HepG2 (cell line): ENCODE results near the gene MYO15A. TPM values are rescaled to one million over a fixed set of nuclear protein-coding genes. Genes with fewer than 3 reads are reported as not detected.

Experiments
- ATAC-seq: fragments of 200-7000 bp; cut with Tn5 transposase; 3 replicates; pipeline ENCODE4 v1.9.1; 2020; ENCODE audit warnings: mild to moderate bottlenecking, moderate library complexity
- BruUV-seq: library from RNA; stranded (reverse); fragments of 400-500 nt; replicated peaks from 2 replicates; lab custom pipeline; 2021; lab: Mats Ljungman, UMichigan
- CTCF ChIA-PET: fragments of 300-600 bp; formaldehyde crosslinking; extraction: SDS; loops from one replicate; lab custom pipeline; 2021; ENCODE audit warnings: low total read pairs, inconsistent platforms, low intra/inter-chr PET ratio; lab: Yijun Ruan, JAX
- POLR2A ChIA-PET: fragments of 350-600 bp; sonication (Branson Sonifier 250); formaldehyde crosslinking; loops from one replicate; lab custom pipeline; 2020; ENCODE audit warnings: antibody characterized with exemption, inconsistent platforms; lab: Yijun Ruan, JAX
- DNase-seq: peaks from one replicate; pipeline ENCODE4 v3.0.0-alpha.2; 2015; ENCODE audit warnings: low spot score
- FAIRE-seq: peaks from 3 replicates; lab custom pipeline; 2011; peaks lifted over from hg19 to GRCh38; lab: Jason Lieb, UNC
- H2AFZ ChIP-seq: one replicate; pipeline ENCODE4 v1.6.1; 2011; ENCODE audit warnings: low read length, inconsistent platforms
- H3K27ac ChIP-seq: fragments of 300-600 bp; 3 replicates; pipeline ENCODE4 v1.8.0; 2011; ENCODE audit warnings: mixed run types, mild to moderate bottlenecking, mixed read lengths, low read length, inconsistent platforms; ENCODE audit not compliant: insufficient read depth; ENCODE audit errors: extremely low read length
- H3K27me3 ChIP-seq, 2 experiments: fragments of 200-600 bp in 1 of 2; 2 replicates in 1 of 2; 3 replicates in 1 of 2; pipeline versions ENCODE4 v1.6.0 to v1.8.0; 2011; ENCODE audit warnings: low read length in 2 of 2, mild to moderate bottlenecking in 2 of 2, moderate library complexity in 2 of 2, inconsistent platforms in 1 of 2; ENCODE audit not compliant: insufficient read depth in 2 of 2, control insufficient read depth in 1 of 2
- H3K36me3 ChIP-seq, 2 experiments: fragments of 200-600 bp in 1 of 2; replicated peaks in 1 of 2; 2 replicates in 1 of 2; 3 replicates in 1 of 2; pipeline versions ENCODE4 v1.5.1 to v1.8.0; 2011; ENCODE audit warnings: low read length in 2 of 2, inconsistent platforms in 1 of 2; ENCODE audit not compliant: insufficient read depth in 2 of 2, control insufficient read depth in 1 of 2
- H3K4me1 ChIP-seq: 2 replicates; pipeline ENCODE4 v1.5.1; 2012; ENCODE audit warnings: low read length, inconsistent platforms; ENCODE audit not compliant: insufficient read depth
- H3K4me2 ChIP-seq: 2 replicates; pipeline ENCODE4 v1.6.0; 2011; ENCODE audit warnings: low read depth, low read length, inconsistent platforms
- H3K4me3 ChIP-seq, 3 experiments: fragments of 200-600 bp in 1 of 3; sonication (generic), shearing (Covaris generic) in 1 of 3; replicated peaks in 1 of 3; 2 replicates each; pipeline ENCODE4 v1.5.1; 2011 to 2016; ENCODE audit warnings: low read length in 3 of 3, inconsistent platforms in 2 of 3, low read depth in 2 of 3, mild to moderate bottlenecking in 2 of 3, control low read depth in 1 of 3, mixed read lengths in 1 of 3; ENCODE audit not compliant: insufficient read depth in 1 of 3
- H3K79me2 ChIP-seq: one replicate; pipeline ENCODE4 v1.6.1; 2011; ENCODE audit warnings: low read length, inconsistent platforms; ENCODE audit not compliant: insufficient read depth
- H3K9ac ChIP-seq: 2 replicates; pipeline ENCODE4 v1.6.0; 2011; ENCODE audit warnings: mild to moderate bottlenecking, low read depth, low read length, inconsistent platforms; ENCODE audit not compliant: insufficient read depth
- H3K9me3 ChIP-seq: 2 replicates; pipeline ENCODE4 v1.5.1; 2012; ENCODE audit warnings: mild to moderate bottlenecking, low read length
- H4K20me1 ChIP-seq: 2 replicates; pipeline ENCODE4 v1.6.0; 2011; ENCODE audit warnings: inconsistent platforms, mild to moderate bottlenecking, low read length, moderate library complexity; ENCODE audit not compliant: insufficient read depth
- EEA1 ChIP-seq: sonication (generic); formaldehyde crosslinking; IDR thresholded peaks from 2 replicates; pipeline ENCODE4 v1.5.1; 2020; ENCODE audit warnings: mild to moderate bottlenecking, missing genetic modification reagents, borderline replicate concordance
- GFI1 ChIP-seq: sonication (generic); formaldehyde crosslinking; IDR thresholded peaks from 2 replicates; pipeline ENCODE4 v1.5.0; 2020; ENCODE audit warnings: missing genetic modification reagents, mild to moderate bottlenecking, borderline replicate concordance
- IKZF1 ChIP-seq: fragments of 450-650 bp; IDR thresholded peaks from 2 replicates; pipeline ENCODE4 v1.7.1; 2016
- ZNF101 ChIP-seq: sonication (generic); formaldehyde crosslinking; IDR thresholded peaks from 2 replicates; pipeline ENCODE4 v1.4.0; 2020; ENCODE audit warnings: mild to moderate bottlenecking, low read depth, missing genetic modification reagents, borderline replicate concordance
- ZNF354B ChIP-seq: sonication (generic); formaldehyde crosslinking; IDR thresholded peaks from 2 replicates; pipeline ENCODE4 v1.8.0; 2022; ENCODE audit warnings: mild to moderate bottlenecking, missing genetic modification reagents
- ZNF546 ChIP-seq: sonication (generic); formaldehyde crosslinking; conservative IDR thresholded peaks from 2 replicates; pipeline ENCODE4 v1.8.1; 2023; ENCODE audit warnings: mild to moderate bottlenecking, missing genetic modification reagents
- ZNF572 ChIP-seq: sonication (generic); formaldehyde crosslinking; IDR thresholded peaks from 2 replicates; pipeline ENCODE4 v1.5.1; 2020; ENCODE audit warnings: mild to moderate bottlenecking, missing genetic modification reagents
- ZNF607 ChIP-seq: sonication (generic); formaldehyde crosslinking; IDR thresholded peaks from 2 replicates; pipeline ENCODE4 v1.5.1; 2020; ENCODE audit warnings: missing genetic modification reagents, mild to moderate bottlenecking, borderline replicate concordance
- ZNF772 ChIP-seq: sonication (generic); formaldehyde crosslinking; IDR thresholded peaks from 2 replicates; pipeline ENCODE4 v1.5.0; 2020; ENCODE audit warnings: mild to moderate bottlenecking, missing genetic modification reagents
- ZNF775 ChIP-seq: sonication (generic); formaldehyde crosslinking; IDR thresholded peaks from 2 replicates; pipeline ENCODE4 v1.4.0; 2020; ENCODE audit warnings: missing genetic modification reagents, mild to moderate bottlenecking, moderate library complexity, borderline replicate concordance
- ZSCAN22 ChIP-seq: sonication (generic); formaldehyde crosslinking; IDR thresholded peaks from 2 replicates; pipeline ENCODE4 v1.4.0; 2020; ENCODE audit warnings: mild to moderate bottlenecking, missing genetic modification reagents
- WGBS: methylation state at CpG from one replicate; pipeline ENCODE4 v1.1.6; 2017; ENCODE audit warnings: low lambda C conversion rate; 5-methylcytosine and 5-hydroxymethylcytosine counted together
- in situ Hi-C: cut with HindIII; loops from 2 replicates; pipeline ENCODE4 v1.10.0; 2017; ENCODE audit warnings: low pct_unique_long_range_greater_than_20kb; ENCODE audit not compliant: extremely low pct_ligation_motif_present
- intact Hi-C: fragments of 100-400 bp; cut with micrococcal nuclease; formaldehyde crosslinking; loops from one replicate; pipeline ENCODE4 v1.10.0; 2022; ENCODE audit not compliant: unreplicated experiment
- polyA plus RNA-seq, 8 experiments: library from polyadenylated mRNA; depleted of rRNA in 3 of 8; stranded (reverse) in 7 of 8; unstranded in 1 of 8; fragments of >200 nt; fragmentation: Illumina TruSeq in 4 of 8; extraction: Trizol in 4 of 8; gene quantifications; 2 replicates each; pipeline versions ENCODE4 v1.2.1 to v1.2.3, GENCODE V29; 2011 to 2016; ENCODE audit warnings: low read depth in 4 of 8, missing spikeins in 1 of 8, mixed read lengths in 1 of 8; ENCODE audit not compliant: insufficient read depth in 1 of 8
- total RNA-seq, 5 experiments: library from RNA; depleted of rRNA; stranded (reverse); fragments of >200 nt; fragmentation: Illumina TruSeq; extraction: Trizol; gene quantifications; 2 replicates each; pipeline ENCODE4 v1.2.3, GENCODE V29; 2016; ENCODE audit warnings: low read depth in 1 of 5
- TF ChIP-seq, protein P1 (sequence below): IDR thresholded peaks from 2 replicates; pipeline ENCODE4 v1.6.1; 2018; ENCODE audit warnings: missing genetic modification reagents, mild to moderate bottlenecking, missing compliant biosample characterization

The MYO15A gene
- total and polyA plus RNA-seq, 2 of the 13 experiments (the other 11 are each of a cell fraction or from before 2014, with no cell fraction given) = 0.07 to 0.20 TPM

GRCh38 chr17:18144261-18144660 is 35.7 kb downstream of the MYO15A start:
- Histone ChIP-seq H3K27ac (no peak overlapping the region), H3K36me3 (no peaks in the 10 kb centered on the region), H3K27me3 (peaks cover 2 to 6% of the 10 kb centered on the region in 2 experiments; a peak in 3 of 5 replicates), H3K79me2 (no peaks in the 10 kb centered on the region), H3K9ac (no peak overlapping the region), H3K4me3 (no peak overlapping the region), H4K20me1 (no peaks in the 10 kb centered on the region; the same call in 1 of the 2 replicates), H2AFZ (no peak overlapping the region), H3K4me1 (peaks cover 20% of the 10 kb centered on the region), H3K9me3 (no peaks in the 10 kb centered on the region), H3K4me2 (no peak overlapping the region)
- no TSS peak for BruUV-seq
- ChIA-PET CTCF (no interaction called here), POLR2A (no interaction called here)
- no peak for ATAC-seq
- TF ChIP-seq ZNF572 (CRISPR knock-in tag) (no peak), ZNF354B (CRISPR knock-in tag) (no peak), ZNF775 (CRISPR knock-in tag) (no peak), IKZF1 (no peak), ZSCAN22 (CRISPR knock-in tag) (no peak), GFI1 (CRISPR knock-in tag) (no peak), ZNF546 (CRISPR knock-in tag) (no peak), ZNF607 (CRISPR knock-in tag) (no peak), EEA1 (CRISPR knock-in tag) (no peak), ZNF772 (CRISPR knock-in tag) (no peak), ZNF101 (CRISPR knock-in tag) (no peak)
- TF ChIP-seq, protein P1, sequence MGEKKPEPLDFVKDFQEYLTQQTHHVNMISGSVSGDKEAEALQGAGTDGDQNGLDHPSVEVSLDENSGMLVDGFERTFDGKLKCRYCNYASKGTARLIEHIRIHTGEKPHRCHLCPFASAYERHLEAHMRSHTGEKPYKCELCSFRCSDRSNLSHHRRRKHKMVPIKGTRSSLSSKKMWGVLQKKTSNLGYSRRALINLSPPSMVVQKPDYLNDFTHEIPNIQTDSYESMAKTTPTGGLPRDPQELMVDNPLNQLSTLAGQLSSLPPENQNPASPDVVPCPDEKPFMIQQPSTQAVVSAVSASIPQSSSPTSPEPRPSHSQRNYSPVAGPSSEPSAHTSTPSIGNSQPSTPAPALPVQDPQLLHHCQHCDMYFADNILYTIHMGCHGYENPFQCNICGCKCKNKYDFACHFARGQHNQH = no peak
- intact Hi-C loops = no loop called here
- in situ Hi-C loops = no loop called here
- DNase-seq = no peak
- WGBS = 30% methylated on average over 2 of the region's 4 CpGs
- no peak for FAIRE-seq
